Fibroblast of mammary gland (primary cell): ENCODE measurements around the gene BIVM.
A peak's percentile ranks its signal among the peaks of the same experiment; 100 is the strongest.
"Not testable (repeated sequence)": the region's sequence is repeated elsewhere in the genome, so short reads cannot be mapped to it uniquely, and the experiment has no call there.

ENCODE experiments used
- DNase-seq: peaks from one replicate; pipeline ENCODE4 v3.0.0-alpha.2; 2010; ENCODE audit warnings: low read depth
- H3K4me3 ChIP-seq: 2 replicates; pipeline ENCODE4 v1.5.1; 2011; ENCODE audit warnings: low read depth, mild to moderate bottlenecking, low read length, moderate library complexity; ENCODE audit not compliant: control insufficient read depth
- TF ChIP-seq, protein P1 (sequence below): conservative IDR thresholded peaks from 2 replicates; pipeline ENCODE4 v1.5.1; 2011; ENCODE audit warnings: low read depth, low read length, inconsistent platforms; ENCODE audit not compliant: control insufficient read depth, insufficient read depth

The BIVM gene

DNA sequence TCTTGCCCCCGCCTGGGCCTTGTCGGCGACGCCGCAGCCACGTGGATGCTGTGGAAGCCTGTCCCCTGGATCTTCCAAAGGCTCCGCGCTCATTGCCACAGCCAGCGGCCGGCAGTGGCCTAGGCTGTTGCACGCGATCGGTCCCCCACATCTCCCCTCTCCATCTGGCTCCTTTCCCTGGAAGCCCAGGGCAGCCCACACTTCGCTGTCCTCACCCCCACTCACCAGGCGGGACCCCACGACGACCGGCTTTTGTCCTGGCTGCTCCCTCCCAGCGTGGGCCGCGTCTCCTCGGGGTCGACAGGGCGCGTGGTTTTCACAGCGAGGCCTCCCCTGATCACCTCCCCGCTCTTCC, 24.7 kb upstream of the BIVM start:
- peak overlapping the region; percentile 48 for H3K4me3 ChIP-seq
- no peak for DNase-seq
- TF ChIP-seq, protein P1, sequence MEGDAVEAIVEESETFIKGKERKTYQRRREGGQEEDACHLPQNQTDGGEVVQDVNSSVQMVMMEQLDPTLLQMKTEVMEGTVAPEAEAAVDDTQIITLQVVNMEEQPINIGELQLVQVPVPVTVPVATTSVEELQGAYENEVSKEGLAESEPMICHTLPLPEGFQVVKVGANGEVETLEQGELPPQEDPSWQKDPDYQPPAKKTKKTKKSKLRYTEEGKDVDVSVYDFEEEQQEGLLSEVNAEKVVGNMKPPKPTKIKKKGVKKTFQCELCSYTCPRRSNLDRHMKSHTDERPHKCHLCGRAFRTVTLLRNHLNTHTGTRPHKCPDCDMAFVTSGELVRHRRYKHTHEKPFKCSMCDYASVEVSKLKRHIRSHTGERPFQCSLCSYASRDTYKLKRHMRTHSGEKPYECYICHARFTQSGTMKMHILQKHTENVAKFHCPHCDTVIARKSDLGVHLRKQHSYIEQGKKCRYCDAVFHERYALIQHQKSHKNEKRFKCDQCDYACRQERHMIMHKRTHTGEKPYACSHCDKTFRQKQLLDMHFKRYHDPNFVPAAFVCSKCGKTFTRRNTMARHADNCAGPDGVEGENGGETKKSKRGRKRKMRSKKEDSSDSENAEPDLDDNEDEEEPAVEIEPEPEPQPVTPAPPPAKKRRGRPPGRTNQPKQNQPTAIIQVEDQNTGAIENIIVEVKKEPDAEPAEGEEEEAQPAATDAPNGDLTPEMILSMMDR = no peak

DNA sequence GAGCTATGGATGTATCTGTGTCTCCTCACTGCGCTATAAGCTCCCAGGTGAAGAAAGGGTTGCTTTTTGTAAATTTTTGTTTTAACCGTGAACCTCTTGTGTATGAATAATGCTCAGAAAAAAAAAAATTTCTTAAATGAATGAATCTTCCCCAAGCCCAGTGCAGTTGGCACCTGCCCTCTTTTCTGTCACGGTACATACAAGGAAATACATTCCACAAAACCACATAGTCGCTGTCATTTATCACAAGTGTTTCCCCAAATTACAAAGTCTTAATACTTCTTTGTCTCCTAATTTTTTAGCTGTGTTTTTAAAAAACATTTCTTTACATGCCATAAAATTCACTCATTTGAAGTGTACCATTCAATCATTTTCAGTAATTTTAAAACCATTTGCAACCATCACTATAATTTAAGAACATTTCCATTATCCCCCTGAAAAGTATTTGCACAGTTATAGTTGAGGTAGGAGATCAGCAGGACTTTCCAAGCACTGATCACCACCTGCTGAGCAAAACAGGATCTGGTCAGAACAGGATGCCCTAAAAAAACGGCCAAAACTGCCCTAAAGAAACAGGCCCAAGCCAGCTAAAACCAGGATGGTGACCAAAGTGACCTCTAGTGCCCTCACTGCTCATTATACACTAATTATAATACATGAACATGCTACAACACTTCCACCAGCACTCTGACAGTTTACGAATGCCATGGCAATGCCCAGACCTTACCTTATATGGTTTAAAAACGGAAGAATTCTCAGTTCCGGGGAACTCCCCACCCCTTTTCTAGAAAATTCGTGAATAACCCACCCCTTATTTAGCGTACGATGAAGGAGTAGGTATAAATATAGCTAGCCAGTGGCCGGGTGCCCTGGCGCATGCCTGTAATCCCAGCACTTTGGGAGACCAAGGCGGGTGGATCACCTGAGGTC, 24.1 kb upstream of the BIVM start:
- H3K4me3 ChIP-seq = no peak overlapping the region
- TF ChIP-seq, protein P1 = no peak

DNA sequence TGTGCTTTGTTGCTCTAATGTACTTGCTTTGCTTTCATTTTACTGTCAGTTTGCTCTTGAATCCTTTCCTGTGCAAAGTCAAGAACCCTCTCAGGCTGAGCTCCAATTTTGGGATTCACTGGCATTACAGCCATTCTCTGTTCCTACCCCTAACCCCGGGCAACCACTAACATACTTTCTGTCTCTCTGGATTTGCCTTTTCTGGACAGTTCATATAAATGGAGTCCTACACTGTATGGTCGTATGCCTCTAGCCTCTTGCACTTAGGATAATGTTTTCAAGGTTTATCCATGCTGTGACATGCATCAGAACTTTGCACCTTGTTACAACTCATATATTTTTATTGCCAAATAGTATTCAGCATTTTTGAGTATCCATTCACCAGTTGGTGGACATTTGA, 22.6 kb upstream of the BIVM start:
- no peak overlapping the region for H3K4me3 ChIP-seq
- no peak for DNase-seq
- TF ChIP-seq, protein P1 = no peak

More for the DNA sequence above, 24.1 kb upstream of the BIVM start:
- no peak for DNase-seq

DNA sequence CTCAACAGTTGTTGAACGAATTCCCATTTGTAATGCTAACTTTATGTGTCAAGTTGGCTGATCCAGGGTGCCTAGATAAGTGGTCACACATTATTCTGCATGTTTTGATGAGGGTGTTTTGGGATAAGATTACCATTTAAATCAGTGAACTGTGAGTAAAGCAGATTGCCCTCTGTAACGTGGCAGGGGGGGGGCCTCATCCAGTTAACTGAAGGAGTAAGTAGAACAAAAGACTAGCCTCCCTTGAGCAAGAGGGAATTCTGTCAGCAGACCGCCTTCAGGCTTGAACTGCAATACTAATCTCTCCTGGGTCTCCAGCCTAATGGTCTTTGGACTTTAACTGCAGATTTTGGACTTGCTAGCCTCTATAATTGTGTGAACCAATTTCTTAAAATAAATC, 21.2 kb upstream of the BIVM start:
- TF ChIP-seq, protein P1 = no peak
- H3K4me3 ChIP-seq = no peak overlapping the region
- no peak for DNase-seq

DNA sequence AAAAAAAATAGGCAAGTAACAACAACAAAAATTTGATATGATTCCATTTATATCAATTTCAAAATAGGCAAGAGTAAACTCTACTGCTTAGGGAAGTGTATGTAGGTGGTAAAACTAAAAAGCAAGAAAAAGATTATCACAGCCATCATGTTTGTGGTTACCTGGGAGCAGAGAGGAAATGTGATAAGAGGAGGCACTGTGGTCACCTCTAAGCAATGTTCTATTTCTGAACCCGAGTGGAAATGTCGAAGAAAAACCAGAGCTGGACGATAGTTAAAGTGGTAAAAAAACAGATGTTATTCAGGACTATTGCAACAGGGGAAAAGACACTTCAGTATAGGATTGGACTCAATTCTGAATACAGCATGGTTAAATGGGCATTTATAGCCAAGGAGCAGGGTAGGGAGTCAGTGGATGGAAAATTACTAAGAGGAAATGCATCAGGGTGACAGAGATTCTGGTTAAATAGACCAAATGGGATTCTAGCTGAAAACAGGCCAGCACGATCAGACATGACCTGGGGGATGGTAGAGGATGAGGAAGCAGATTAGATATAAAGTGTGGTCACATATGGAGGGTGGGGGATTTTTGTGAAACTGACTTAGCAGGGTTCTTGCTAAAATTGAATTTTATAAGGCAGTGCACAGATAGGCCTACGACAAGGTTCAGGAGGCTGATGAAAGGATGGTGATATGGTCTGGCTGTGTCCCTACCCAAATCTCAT, 19.3 kb upstream of the BIVM start:
- TF ChIP-seq, protein P1 = no peak
- DNase-seq = no peak

DNA sequence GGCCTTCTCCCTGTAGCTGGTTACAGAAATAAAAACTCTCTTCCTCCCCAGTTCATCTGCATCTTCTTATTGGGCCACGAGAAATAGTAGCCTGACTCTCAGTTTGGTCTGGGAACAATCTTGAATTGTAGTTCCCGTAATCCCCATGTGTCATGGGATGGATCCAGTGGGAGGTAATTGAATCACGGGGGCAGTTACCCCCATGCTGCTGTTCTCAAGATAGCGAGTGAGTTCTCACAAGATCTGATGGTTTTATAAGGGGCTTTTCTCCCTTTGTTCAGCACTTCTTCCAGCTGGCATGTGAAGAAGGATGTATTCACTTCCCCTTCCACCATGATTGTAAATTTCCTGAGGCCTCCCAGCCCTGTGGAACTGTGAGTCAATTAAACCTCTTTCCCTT, 18.3 kb upstream of the BIVM start:
- DNase-seq, H3K4me3 ChIP-seq: not testable (repeated sequence)

More for the DNA sequence above, 19.3 kb upstream of the BIVM start:
- no peak overlapping the region for H3K4me3 ChIP-seq

DNA sequence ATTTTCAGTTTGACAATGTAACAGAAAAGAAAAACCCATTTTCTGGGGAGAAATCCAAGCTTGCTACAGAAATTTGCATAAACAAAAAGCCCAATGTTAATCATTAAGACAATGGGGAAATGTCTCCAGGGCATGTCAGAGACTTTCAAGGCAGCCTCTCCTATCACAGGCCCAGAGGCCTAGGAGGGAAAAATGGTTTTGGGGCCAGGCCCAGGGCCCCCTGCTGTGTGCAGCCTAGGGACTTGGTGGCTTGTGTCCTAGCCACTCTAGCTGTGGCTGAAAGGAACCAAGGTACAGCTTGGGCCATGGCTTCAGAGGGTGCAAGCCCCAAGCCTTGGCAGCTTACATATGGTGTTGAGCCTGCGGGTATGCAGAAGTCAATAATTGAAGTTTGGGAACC, 17.3 kb upstream of the BIVM start:
- no peak overlapping the region for H3K4me3 ChIP-seq
- DNase-seq = no peak
- TF ChIP-seq, protein P1 = no peak
